HG02884 (cell line): ENCODE results near the gene DPP6.
A peak's percentile ranks its signal among the peaks of the same experiment; 100 is the strongest.
"Not testable (repeated sequence)": the region's sequence is repeated elsewhere in the genome, so short reads cannot be mapped to it uniquely, and the experiment has no call there.

ENCODE experiments used
- ATAC-seq: cut with Tn5 transposase; IDR thresholded peaks from one replicate; pipeline ENCODE4 v1.9.1; 2021; ENCODE audit warnings: mild to moderate bottlenecking, moderate library complexity; ENCODE audit not compliant: unreplicated experiment

The DPP6 gene

DNA sequence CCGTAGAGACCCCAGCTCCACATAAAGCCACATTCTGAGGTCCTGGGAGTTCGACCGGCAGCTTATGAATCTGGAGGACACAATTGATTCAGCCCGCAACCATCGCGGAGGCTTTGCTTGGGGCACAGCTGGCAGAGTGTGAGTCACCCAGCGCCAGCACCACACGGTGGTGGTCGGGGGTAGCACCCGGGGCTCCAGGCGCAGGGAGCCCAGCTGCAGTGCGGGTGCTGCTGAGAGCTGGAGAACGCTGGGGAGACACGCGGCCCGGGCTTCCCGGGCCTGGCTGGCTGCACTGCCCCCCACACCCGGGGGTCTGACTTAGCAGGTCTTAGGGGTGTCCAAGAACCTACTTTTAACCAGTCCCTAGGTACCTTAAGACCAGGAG, 862.8 kb downstream of the DPP6 start:
- no peak for ATAC-seq

DNA sequence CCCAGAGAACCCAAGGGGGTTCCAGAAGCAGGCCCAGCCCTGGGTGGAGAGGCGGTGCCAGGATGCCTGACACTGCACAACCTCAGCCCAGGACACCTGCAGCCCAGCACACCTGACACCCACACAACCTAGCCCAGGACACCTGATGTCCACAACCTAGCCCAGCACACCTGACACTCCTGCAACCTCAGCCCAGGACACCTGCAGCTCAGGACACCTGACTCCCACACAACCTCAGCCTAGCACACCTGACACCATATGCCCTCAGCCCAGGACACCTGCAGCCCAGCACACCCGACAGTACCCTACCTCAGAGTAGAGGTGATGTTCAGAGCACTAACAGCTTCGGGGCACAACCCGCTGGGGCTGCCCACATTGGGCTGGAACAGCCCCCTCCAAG, 863.4 kb downstream of the DPP6 start:
- no peak for ATAC-seq

DNA sequence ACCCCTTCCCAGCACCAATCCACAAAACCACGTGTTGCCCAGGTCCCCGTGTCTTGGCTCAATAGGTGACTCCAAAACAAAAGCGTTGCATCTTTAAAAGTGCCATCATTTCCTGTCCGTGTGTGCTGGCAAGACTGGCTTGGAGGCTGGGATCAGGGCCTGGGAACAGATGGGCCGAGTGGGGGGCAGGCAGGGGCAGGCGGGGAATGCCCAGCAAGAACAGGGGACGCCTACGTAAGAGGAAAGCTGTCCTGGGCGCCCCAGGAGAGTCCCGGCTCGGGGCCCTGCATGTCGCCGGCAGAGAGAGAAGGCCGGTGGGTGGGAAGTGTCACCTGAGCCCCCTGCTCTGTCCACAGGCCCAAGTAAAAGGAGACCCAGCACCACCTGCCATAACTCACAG, 864.2 kb downstream of the DPP6 start:
- ATAC-seq = no peak

DNA sequence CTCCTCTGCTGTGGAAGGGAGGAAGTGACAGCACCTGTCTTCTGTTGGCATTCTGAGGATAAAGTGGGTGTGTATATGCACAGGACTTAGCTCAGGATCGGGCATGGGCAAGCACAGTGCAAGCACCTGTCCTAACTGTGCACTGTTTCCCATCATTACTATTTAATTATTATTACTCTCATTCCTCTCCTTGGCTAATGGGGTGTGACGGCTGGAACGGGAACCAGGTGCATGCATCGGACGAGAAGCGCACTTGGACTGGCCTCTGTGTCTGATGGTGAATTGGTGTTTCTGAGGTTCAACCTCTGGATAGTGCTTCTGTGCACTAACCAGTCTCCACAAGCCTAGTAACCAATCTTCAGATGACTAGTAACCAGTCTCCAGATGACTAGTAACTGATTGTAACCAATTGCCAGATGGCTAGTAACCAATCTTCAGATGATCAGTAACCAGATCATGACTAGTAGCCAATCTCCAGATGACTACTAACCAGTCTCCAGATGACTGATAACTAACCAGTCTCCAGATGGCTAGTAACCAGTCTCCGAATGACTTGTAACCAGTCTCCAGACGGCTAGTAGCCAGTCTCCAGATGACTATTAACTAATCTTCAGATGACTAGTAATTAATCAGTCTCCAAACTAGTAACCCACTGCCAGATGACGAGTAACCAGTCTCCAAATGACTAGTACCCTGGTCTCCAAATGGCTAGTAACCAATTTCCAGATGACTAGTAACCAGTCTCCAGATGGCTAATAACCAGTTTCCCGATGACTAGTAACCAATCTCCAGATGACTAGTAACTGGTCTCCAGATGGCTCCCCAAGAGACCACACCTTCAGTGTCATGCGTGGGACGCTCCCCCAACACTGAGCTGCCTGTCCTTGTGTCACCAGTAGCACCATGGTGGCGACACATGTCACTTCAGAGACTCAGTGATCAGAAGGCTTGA, 864.9 kb downstream of the DPP6 start:
- ATAC-seq = no peak

DNA sequence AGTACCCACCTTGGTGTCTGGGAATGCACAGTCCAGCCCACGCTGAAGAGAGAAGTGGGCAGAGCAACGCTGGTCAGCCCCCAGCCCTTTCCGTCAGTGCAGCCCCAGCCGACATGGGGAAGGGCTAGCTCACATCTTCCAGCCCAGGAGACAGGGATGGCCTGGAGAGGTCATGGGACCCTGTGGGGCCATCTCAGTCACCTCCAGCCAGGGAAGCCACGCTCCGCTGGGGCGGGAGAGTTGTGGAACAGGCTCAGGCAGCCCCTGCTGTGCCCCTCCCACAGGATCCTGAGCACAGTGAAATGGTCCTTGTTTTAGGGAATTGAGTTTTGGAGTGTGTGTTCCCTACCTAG, 865.6 kb downstream of the DPP6 start:
- ATAC-seq = no peak

DNA sequence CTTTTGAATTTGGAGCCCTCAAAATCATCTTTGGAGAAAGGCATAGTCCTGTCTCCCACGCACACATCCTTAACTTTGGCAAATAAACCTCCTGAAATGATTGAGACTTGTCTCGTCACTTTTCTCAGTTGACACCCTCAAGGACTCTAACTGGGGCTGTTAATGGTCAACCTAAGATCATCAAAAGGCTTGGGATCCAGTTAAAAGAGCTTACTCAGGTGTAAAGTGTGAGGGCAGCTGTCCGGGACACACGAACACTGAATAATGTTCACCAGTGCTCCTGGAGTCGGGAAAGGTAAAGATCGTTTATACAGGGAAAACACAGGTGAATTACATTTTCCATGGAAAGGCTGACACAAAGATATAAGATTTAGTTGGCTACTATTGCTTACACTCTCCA, 866.1 kb downstream of the DPP6 start:
- ATAC-seq = no peak

DNA sequence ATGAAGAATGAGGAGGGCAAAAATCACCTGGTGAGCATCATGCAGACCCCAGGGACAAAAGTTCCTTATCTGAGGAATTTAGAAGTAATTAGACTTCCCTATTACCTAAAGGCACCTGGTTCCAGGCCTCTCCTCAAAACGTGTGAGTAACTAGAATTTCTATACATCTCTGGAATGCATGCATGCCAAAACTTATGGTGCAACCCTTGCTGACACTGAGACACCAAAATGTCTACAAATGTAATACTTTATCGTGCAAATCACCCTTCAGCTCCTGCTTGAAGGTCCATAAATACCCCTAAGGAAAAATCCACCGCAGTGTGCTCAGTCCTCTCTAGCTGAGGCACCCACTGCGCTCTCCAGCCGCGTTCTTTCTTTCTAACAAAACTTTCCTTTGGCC, 866.5 kb downstream of the DPP6 start:
- ATAC-seq = no peak

DNA sequence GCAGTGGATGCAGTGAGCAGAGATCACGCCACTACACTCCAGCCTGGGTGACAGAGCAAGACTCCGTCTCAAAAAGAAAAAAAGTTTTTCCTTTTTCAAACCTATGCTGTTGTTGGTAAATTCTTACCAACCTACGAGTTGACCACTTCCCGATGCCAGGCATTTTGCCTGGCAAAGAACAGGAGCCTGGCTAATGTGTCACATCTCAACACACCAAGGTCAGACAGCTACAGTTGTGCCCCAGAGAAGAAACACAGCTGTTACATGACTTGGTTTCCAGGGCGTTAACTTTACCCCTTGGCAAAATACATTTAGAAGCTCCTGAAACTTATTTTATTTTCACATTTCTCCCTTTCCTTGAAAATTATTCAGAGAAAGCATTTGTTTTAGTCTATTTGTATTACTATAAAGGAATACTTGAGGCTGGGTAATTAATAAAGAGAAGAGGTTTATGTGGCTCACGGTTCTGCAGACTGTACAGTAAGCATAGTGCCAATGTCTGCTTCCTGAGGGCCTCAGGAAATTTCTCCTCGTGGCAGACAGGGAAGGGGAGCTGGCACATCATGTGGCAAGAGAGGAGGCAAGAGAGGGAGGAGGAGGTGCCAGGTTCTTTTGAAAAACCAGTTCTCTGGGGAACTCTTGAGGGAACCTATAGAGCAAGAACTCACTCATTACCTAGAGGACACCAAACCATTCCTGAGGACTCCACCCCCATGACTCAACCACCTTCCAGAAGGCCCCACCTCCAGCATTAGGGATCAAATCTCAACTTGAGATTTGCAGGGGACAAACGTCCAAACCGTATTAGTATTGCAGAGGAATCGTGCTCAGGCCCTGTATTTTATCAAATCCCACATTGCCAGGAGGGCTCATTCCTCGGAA, 867.4 kb downstream of the DPP6 start:
- ATAC-seq = no peak

DNA sequence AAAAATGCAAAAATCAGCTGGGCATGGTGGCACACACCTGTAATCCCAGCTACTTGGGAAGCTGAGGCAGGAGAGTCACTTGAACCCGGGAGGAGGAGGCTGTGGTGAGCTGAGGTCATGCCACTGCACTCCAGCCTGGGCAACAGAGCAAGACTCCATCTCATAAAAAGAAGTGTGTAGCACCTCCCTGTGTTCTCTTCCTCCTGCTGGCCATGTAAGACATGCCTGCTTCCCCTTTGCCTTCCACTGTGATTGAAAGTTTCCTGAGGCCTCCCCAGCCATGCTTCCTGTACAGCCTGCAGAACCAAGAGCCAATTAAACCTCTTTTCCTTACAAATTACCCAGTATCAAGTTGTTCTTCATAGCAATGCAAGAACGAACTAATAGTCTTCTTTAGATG, 870.3 kb downstream of the DPP6 start:
- ATAC-seq = not testable (repeated sequence)

DNA sequence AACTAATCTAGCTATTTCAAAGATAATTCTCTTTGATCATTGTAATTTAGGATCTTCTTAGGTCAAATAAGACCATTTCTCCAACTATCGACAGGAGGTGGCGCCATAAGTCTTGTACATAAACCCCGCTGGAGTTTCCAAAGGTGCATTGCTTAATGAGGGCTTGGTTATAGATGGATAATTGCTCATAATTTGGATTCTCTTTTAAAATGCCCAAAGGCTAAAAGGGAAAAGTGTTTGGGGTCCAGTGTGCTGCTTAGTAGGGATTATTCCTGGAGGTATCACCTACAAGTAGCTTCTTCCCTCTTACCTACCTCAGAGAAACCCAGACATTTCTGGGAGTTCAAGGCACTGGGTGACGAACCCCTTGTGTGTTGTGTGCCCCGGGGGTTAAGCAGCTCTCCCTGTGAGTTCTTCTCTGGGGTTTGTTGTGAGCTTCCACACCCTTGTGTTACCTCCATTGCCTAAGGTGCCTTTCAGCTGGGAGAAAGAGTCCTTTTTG, 875.5 kb downstream of the DPP6 start:
- peak; percentile 58 for ATAC-seq

DNA sequence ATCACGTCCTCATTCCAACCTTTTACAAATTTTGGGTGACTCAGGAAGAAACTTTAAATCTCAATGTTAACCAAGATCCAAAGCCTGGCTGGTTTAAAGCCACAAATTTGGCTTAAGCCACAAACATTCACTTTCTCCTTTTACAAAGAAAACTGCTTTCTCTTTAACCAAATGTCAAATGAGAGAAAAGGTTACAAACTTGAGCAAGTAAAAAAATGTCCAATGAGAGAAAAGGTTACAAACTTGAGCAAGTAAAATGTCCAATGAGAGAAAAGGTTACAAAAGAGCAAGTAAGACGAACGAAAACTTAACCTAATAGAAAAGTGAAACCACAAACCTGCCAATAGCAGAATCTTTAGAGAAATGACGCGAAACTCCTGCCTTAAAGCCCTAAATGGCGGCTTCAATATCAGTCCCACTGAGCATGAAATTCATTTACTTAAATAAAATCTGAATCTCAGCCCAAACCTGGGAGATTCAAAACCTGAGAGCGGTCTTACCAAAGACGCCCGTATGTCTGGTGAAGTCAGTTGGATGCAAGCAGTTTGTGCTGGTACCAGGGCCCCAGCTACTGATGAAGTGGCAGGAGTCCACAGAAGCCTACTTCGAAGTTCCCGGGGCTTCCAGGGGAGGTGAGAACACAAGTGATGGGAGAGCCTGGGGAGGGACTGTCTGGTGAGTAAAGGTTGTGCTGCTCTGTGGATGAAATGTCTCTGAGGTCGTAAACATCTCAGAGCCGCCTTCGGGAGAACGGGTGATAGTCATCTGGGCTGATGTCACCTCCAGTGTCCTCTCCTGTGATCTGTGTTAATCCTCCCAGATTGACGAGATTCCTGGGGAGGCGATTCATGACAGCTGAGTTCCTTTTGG, 876.2 kb downstream of the DPP6 start:
- peak; percentile 83 for ATAC-seq

DNA sequence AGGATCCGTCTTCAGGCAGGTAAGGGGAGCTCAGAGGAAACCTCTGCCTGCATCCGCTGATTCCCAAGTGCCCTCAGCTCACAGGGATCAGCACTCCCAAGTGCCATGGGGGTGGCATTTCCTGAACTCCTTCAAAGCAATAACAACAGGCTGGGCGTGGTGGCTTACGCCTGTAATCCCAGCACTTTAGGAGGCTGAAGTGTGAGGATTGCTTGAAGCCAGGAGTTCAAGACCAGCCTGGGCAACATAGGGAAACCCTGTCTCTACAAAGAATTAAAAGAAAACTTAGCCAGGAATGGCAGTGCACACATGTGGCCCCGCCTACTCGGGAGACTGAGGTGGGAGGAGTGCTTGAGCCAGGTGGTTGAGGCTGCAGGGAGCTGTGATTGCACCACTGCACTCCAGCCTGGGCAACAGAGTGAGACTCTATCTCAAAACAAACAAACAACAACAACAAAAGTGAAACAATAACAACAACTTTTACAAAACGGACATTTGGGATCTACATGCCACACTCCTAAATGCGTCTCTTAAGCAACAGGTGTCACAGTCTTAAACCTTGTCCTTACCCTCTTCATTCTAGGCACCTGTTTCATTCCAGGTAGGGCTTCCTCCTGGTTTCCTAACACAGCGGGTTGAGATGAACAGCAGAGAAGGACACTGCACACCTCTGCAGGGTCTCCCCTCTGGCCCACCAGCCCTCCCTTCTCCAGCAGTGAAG, 877.0 kb downstream of the DPP6 start:
- no peak for ATAC-seq

DNA sequence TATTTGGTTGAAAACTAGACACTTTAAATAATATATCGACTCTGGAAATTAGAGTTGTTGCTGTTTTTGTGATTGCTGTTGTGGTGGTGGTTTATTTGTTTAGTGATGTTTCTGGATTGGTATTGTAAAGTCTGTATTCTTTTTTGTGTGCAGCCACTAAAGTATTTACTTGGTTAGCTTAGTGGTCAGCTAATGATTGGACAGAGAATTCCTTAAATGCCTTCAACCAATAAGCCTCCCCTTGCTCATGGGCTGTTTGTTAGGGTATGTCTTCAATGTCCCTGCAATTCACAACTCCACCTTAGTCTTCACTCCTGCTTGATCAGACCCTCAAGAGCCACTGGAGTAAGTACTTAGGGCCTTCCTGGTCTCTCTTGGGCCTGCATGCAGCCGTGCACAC, 879.7 kb downstream of the DPP6 start:
- ATAC-seq = no peak

DNA sequence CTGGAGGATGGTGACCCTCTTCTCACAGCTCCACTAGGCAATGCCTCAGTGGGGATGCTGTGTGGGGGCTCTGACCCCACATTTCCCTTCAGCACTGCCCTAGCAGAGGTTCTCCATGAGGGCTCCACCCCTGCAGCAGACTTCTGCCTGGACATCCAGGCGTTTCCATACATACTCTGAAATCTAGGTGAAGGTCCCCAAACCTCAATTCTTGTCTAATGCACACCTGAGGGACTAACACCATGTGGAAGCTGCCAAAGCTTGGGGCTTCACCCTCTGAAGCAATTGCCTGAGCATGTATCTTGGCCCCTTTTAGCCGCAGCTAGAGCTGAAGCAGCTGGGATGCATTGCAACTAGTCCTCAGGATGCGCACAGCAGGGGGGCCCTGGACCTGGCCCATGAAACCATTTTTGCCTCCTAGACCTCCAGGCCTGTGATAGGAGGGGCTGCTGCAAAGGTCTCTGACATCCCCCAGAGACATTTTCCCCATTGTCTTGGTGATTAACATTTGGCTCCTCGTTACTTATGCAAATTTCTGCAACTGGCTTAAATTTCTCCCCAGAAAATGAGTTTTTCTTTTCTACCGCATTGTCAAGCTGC, 882.3 kb downstream of the DPP6 start:
- ATAC-seq = not testable (repeated sequence)

DNA sequence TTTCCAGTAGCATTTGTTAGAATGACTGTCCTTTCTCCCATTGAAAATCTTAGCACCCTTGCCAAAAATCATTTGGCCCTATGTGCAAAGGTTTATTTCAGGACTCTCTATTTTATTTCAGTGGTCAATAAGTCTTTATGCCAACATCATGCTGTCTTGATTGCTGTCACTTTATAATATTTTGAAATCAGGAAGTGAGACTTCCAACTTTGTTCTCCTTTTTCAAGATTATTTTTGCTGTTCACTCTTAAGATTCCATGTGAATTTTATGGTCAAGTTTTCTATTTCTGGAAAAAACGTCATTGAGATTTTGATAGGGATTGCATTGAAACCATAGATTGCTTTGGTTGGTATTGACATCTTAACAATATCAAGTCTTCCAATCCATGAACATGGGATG, 885.6 kb downstream of the DPP6 start:
- ATAC-seq = no peak

DNA sequence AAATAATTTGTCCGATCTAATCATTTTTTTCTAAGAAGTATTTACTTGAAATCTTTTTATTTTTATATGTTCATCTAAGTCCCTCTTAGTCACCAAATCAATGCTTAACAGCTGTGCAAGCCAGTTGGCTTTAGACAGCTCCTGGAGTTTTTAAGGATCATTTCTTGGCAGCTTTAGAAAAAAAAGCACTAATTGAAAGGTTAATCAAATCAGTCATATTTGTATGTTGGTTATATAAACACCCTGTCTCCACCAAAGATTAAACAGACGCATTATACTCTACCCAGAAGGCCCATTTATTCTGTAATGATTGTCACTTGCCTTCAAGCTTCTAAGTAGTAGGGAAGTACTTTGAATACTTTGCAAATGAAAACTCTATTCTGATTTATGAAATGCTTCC, 890.5 kb downstream of the DPP6 start:
- no peak for ATAC-seq
